GM18861 (cell line): Measurements from ENCODE around the gene POLR2B.

Experiments used
- ATAC-seq: cut with Tn5 transposase; IDR thresholded peaks from one replicate; pipeline ENCODE4 v1.9.1; 2021; ENCODE audit not compliant: unreplicated experiment

Gene POLR2B

GRCh38 chr4:57078685-57079521 lies 100.2 kb downstream of the POLR2B start:
- no peak for ATAC-seq
